Measurements from ENCODE around the gene LDLRAD2. TPM values are rescaled to one million over a fixed set of nuclear protein-coding genes. Genes with fewer than 3 reads are reported as not detected.

LDLRAD2 gene
- total and polyA plus RNA-seq, 2 of the 4 experiments (the other 2 are of a cell fraction) = 0.05 TPM; not detected in 1

DNA sequence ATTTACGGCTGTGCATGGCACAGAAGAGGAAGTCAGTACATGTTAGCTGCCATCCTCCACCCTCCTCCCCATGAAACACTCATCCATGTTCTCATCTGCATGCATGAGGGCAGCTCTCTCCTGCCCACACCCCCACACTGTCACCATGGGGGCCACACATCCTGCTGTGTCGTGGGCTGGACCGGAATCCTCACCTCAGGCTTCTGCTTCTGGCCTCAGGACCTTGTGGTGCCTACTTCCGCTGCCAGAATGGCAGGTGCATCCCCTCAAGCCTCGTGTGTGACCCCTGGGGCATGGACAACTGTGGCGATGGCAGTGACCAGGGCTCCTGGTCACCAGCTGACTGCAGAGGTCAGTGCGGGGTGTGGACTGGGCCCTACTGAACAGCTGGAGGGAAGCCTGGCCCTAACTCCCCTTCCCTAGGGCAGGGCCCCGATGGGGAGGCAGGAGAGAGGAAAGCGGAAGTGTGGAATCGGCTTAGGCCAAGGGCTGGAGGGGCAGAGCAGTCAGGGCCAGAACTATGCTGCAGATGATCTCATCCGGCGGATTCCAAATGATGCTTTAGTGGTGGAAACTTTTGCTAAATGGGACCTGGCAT is 3.8 kb downstream of the LDLRAD2 start:
- Histone ChIP-seq H3K9me1 (ENCODE audit: insufficient read depth, low read length) (peaks cover 18% of the 10 kb centered on the region), H4K20me1 (ENCODE audit: insufficient read depth, low read length) (peaks cover 9% of the 10 kb centered on the region; the same call in 1 of the 2 replicates), H2BK15ac (ENCODE audit: low read depth, low read length) (no peak overlapping the region), H3K14ac (replicated peaks; ENCODE audit: low read depth, low read length) (no peak overlapping the region), H3K27ac (ENCODE audit: insufficient read depth, low read length) (no peak overlapping the region), H3K4ac (ENCODE audit: low read depth, low read length) (0 out of 2 replicates have a peak overlapping the region, but pooled peaks have one; percentile 13), H3K9ac (ENCODE audit: low read depth, low read length) (no peak overlapping the region), H3K23ac (ENCODE audit: low read depth, low read length) (no peak overlapping the region), H3K9me3 (ENCODE audit: control insufficient read depth, insufficient read depth, low read length) (peaks cover 2% of the 10 kb centered on the region; the same call in 1 of the 2 replicates), H3K36me3 (ENCODE audit: control insufficient read depth, insufficient read depth, low read length) (peaks cover 4% of the 10 kb centered on the region), H3K79me1 (ENCODE audit: low read depth in 1 of 2, low read length in 2 of 2) (no peaks in the 10 kb centered on the region; a peak in 1 of 4 replicates), H3K18ac (ENCODE audit: low read depth, low read length) (no peak overlapping the region), H2BK120ac (ENCODE audit: low read depth, low read length) (no peak overlapping the region), H3K4me3 (ENCODE audit: insufficient read depth, low read depth, low read length) (no peak overlapping the region), H2BK5ac (ENCODE audit: low read depth, low read length, poor library complexity, severe bottlenecking) (no peak overlapping the region), H3K56ac (ENCODE audit: extremely low read depth, insufficient read depth, low read length) (no peak overlapping the region), H2AFZ (replicated peaks; ENCODE audit: low read length, poor library complexity) (peak overlapping the region; percentile 33), H2BK20ac (ENCODE audit: low read depth, low read length) (no peak overlapping the region), H2AK5ac (ENCODE audit: low read depth, low read length) (peak overlapping the region; percentile 10; the same call in 1 of the 2 replicates), H4K91ac (ENCODE audit: insufficient read depth, low read depth, low read length) (no peak overlapping the region), H4K8ac (ENCODE audit: low read depth in 2 of 2, low read length in 2 of 2) (no peak overlapping the region), H2AK9ac (replicated peaks; ENCODE audit: low read depth, low read length, poor library complexity) (no peak overlapping the region), H3K4me1 (ENCODE audit: control insufficient read depth, insufficient read depth, low read length) (peaks cover 6% of the 10 kb centered on the region), H4K5ac (ENCODE audit: low read depth, low read length) (no peak overlapping the region), H3K27me3 (ENCODE audit: control insufficient read depth, insufficient read depth, low read length) (peaks cover 11% of the 10 kb centered on the region), H3K4me2 (ENCODE audit: low read depth, low read length) (no peak overlapping the region)
- POLR2A ChIA-PET (ENCODE audit: unreplicated experiment) = no interaction called here
- in situ Hi-C loops (cut with MboI; ENCODE audit: low sequenced_read_pairs) (no loop called here), intact Hi-C loops (cut with micrococcal nuclease) (loop anchor here (5.0 kb wide), 1 partner anchor 34 kb away; the partner anchor contains the start of gene USP48), dilution Hi-C loops (cut with HindIII; ENCODE audit: low sequenced_read_pairs, unreplicated experiment) (no loop called here)
- DNase-seq = peak; percentile 10
- no peak for ATAC-seq (ENCODE audit: low read depth)
- TF ChIP-seq, protein P1, sequence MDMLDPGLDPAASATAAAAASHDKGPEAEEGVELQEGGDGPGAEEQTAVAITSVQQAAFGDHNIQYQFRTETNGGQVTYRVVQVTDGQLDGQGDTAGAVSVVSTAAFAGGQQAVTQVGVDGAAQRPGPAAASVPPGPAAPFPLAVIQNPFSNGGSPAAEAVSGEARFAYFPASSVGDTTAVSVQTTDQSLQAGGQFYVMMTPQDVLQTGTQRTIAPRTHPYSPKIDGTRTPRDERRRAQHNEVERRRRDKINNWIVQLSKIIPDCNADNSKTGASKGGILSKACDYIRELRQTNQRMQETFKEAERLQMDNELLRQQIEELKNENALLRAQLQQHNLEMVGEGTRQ (IDR thresholded peaks at IDR 0.05; ENCODE audit: low read depth, low read length) = no peak
- TF ChIP-seq RFX5 (IDR thresholded peaks at IDR 0.05; ENCODE audit: low read depth, low read length) = no peak
- TF ChIP-seq BHLHE40 (IDR thresholded peaks at IDR 0.05; ENCODE audit: low read depth, low read length) = no peak
- no peak for TF ChIP-seq CHD1 (IDR thresholded peaks at IDR 0.05; ENCODE audit: low read depth, low read length)
- TF ChIP-seq FOS (IDR thresholded peaks at IDR 0.05; ENCODE audit: low read depth, low read length) = no peak
- TF ChIP-seq, protein P2, sequence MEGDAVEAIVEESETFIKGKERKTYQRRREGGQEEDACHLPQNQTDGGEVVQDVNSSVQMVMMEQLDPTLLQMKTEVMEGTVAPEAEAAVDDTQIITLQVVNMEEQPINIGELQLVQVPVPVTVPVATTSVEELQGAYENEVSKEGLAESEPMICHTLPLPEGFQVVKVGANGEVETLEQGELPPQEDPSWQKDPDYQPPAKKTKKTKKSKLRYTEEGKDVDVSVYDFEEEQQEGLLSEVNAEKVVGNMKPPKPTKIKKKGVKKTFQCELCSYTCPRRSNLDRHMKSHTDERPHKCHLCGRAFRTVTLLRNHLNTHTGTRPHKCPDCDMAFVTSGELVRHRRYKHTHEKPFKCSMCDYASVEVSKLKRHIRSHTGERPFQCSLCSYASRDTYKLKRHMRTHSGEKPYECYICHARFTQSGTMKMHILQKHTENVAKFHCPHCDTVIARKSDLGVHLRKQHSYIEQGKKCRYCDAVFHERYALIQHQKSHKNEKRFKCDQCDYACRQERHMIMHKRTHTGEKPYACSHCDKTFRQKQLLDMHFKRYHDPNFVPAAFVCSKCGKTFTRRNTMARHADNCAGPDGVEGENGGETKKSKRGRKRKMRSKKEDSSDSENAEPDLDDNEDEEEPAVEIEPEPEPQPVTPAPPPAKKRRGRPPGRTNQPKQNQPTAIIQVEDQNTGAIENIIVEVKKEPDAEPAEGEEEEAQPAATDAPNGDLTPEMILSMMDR (conservative IDR thresholded peaks at IDR 0.05; ENCODE audit: low read depth, low read length) = no peak
- TF ChIP-seq NFE2L2 (IDR thresholded peaks at IDR 0.05; ENCODE audit: low read depth, low read length) = no peak
- TF ChIP-seq SMC3 (IDR thresholded peaks at IDR 0.05; ENCODE audit: low read depth, low read length) = no peak
- no peak for TF ChIP-seq MAFK (IDR thresholded peaks at IDR 0.05; ENCODE audit: low read depth, low read length)
- no peak for TF ChIP-seq RCOR1 (IDR thresholded peaks at IDR 0.05; ENCODE audit: insufficient replicate concordance, low read length)
- TF ChIP-seq CEBPB (IDR thresholded peaks at IDR 0.05; ENCODE audit: low read depth, low read length) = no peak
- TF ChIP-seq MXI1 (IDR thresholded peaks at IDR 0.05; ENCODE audit: borderline replicate concordance, low read depth, low read length) = no peak
- CTCF ChIA-PET = no interaction called here
- no TSS peak for BruUV-seq (replicated peaks)
- WGBS, 2 experiments (ENCODE audit: extremely low coverage in 2 of 2, insufficient read length in 1 of 2) = 87% methylated on average over 5 of the region's 12 CpGs; no CpG with 5 or more reads in 1 of the 2 experiments

Data from IMR-90 (cell line).